SU-DHL-6 (cell line): ENCODE data around the gene L3MBTL1.

ENCODE experiments used
- EZH2phosphoT487 ChIP-seq: fragments of 200-600 bp; sonication (generic), shearing (Covaris generic); conservative IDR thresholded peaks from 2 replicates; pipeline ENCODE4 v1.6.1; 2018; ENCODE audit warnings: mild to moderate bottlenecking, antibody characterized with exemption, low read length, moderate library complexity, mixed read lengths
- TF ChIP-seq, protein P1 (sequence below): fragments of 200-600 bp; sonication (generic); IDR thresholded peaks from one replicate; pipeline ENCODE4 v1.5.1; 2017; ENCODE audit warnings: antibody characterized with exemption, mild to moderate bottlenecking, low read length, moderate library complexity; ENCODE audit not compliant: insufficient read depth, poor library complexity, severe bottlenecking

DNA sequence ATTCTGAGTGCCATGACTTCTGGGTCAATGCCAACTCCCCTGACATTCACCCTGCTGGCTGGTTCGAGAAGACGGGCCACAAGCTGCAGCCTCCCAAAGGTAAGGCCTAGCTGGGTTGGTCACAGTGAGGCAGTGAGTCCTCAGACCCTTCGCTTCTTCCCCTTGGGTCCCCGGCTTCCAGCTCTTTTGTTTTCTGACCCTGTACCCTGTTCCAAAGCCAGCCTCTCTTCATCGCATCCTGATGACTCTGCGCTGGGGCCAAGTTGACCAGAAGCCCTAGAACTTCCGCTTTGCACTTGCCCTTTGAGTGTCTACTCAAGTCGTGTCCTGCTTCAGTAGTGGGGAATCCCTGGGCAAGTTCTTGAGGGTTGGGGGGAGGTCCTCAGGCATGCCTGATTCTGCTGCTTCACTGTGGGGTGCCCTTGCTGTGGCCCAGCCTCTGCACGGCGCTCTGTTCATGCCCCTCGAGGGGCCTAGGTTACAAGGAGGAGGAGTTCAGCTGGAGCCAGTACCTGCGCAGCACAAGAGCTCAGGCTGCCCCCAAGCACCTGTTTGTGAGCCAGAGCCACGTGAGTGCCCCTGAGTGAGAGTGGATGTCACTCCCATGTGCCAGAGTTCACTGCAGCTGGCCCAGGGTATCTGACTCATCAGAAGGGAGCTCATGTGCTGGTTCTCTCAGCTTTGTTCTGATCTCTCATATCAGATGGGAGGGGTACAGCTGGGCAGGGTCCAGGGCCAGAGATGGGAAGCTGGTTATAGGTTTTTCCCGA, 23.0 kb downstream of the L3MBTL1 start:
- TF ChIP-seq, protein P1, sequence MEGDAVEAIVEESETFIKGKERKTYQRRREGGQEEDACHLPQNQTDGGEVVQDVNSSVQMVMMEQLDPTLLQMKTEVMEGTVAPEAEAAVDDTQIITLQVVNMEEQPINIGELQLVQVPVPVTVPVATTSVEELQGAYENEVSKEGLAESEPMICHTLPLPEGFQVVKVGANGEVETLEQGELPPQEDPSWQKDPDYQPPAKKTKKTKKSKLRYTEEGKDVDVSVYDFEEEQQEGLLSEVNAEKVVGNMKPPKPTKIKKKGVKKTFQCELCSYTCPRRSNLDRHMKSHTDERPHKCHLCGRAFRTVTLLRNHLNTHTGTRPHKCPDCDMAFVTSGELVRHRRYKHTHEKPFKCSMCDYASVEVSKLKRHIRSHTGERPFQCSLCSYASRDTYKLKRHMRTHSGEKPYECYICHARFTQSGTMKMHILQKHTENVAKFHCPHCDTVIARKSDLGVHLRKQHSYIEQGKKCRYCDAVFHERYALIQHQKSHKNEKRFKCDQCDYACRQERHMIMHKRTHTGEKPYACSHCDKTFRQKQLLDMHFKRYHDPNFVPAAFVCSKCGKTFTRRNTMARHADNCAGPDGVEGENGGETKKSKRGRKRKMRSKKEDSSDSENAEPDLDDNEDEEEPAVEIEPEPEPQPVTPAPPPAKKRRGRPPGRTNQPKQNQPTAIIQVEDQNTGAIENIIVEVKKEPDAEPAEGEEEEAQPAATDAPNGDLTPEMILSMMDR, result no peak
- no peak for TF ChIP-seq EZH2phosphoT487
